K562 (cell line): ENCODE data around the gene APC2.

Experiments
- BRCA1 ChIP-seq, 2 experiments: fragments of 450-650 bp in 1 of 2; sonication (generic) in 1 of 2; formaldehyde crosslinking in 1 of 2; IDR thresholded peaks; 2 replicates each; pipeline versions ENCODE4 v1.5.0 to v1.6.1; 2017 to 2020; ENCODE audit warnings: mild to moderate bottlenecking in 1 of 2, missing genetic modification reagents in 1 of 2
- CHD2 ChIP-seq: IDR thresholded peaks from 2 replicates; pipeline ENCODE4 v1.6.1; 2011; ENCODE audit warnings: low read depth, low read length
- ESRRA ChIP-seq: fragments of 450-650 bp; IDR thresholded peaks from 2 replicates; pipeline ENCODE4 v1.6.1; 2014; ENCODE audit warnings: low read depth, mild to moderate bottlenecking, moderate library complexity, borderline replicate concordance
- EZH2 ChIP-seq: IDR thresholded peaks from 2 replicates; pipeline ENCODE4 v1.6.1; 2012; ENCODE audit warnings: low read depth, mild to moderate bottlenecking, inconsistent platforms, low read length, borderline replicate concordance
- MLX ChIP-seq, 2 experiments: fragments of 450-650 bp in 1 of 2; sonication (generic) in 1 of 2; formaldehyde crosslinking; conservative IDR thresholded peaks; 2 replicates each; pipeline versions ENCODE4 v1.4.0 to v1.8.1; 2020 to 2022; ENCODE audit warnings: mild to moderate bottlenecking in 1 of 2, missing genetic modification reagents in 1 of 2
- NCOA4 ChIP-seq: fragments of 450-650 bp; IDR thresholded peaks from 2 replicates; pipeline ENCODE4 v1.6.1; 2018; ENCODE audit warnings: mild to moderate bottlenecking; ENCODE audit not compliant: partially characterized antibody
- NFYB ChIP-seq: IDR thresholded peaks from 2 replicates; pipeline ENCODE4 v1.6.1; 2011; ENCODE audit warnings: mild to moderate bottlenecking, moderate library complexity; ENCODE audit not compliant: insufficient read length; ENCODE audit errors: extremely low read depth
- PATZ1 ChIP-seq: fragments of 250-450 bp; sonication (Bioruptor Pico); IDR thresholded peaks from 2 replicates; pipeline ENCODE4 v1.5.0; 2020; ENCODE audit warnings: mild to moderate bottlenecking, borderline replicate concordance
- RFX1 ChIP-seq: fragments of 450-650 bp; IDR thresholded peaks from 2 replicates; pipeline ENCODE4 v1.6.1; 2016; ENCODE audit warnings: mild to moderate bottlenecking, moderate library complexity
- TOE1 ChIP-seq, 2 experiments: fragments of 450-650 bp in 1 of 2; sonication (generic) in 1 of 2; formaldehyde crosslinking in 1 of 2; IDR thresholded peaks; 2 replicates each; pipeline versions ENCODE4 v1.7.1 to v1.8.0; 2016 to 2022; ENCODE audit warnings: borderline replicate concordance in 2 of 2, mild to moderate bottlenecking in 2 of 2, antibody characterized with exemption in 1 of 2, inconsistent platforms in 1 of 2, low read depth in 1 of 2, missing genetic modification reagents in 1 of 2, moderate library complexity in 1 of 2
- ZBTB33 ChIP-seq: sonication (generic); formaldehyde crosslinking; IDR thresholded peaks from 2 replicates; pipeline ENCODE4 v1.8.1; 2023; ENCODE audit warnings: mild to moderate bottlenecking, missing genetic modification reagents
- ZNF134 ChIP-seq: fragments of 250-450 bp; sonication (Bioruptor Pico); conservative IDR thresholded peaks from 2 replicates; pipeline ENCODE4 v1.4.0; 2020
- ZZZ3 ChIP-seq: fragments of 450-650 bp; IDR thresholded peaks from 2 replicates; pipeline ENCODE4 v1.6.1; 2016; ENCODE audit warnings: antibody characterized with exemption, mild to moderate bottlenecking, moderate library complexity

GRCh38 chr19:1516395-1516753 lies 66.5 kb downstream of the APC2 start:
- TF ChIP-seq CHD2: no peak
- no peak for TF ChIP-seq RFX1
- peak; percentile 75 for TF ChIP-seq NFYB
- no peak for TF ChIP-seq EZH2
- no peak for TF ChIP-seq NCOA4
- no peak for TF ChIP-seq ZNF134 (CRISPR knock-in tag)
- TF ChIP-seq PATZ1 (CRISPR knock-in tag): no peak
- no peak for TF ChIP-seq ZZZ3
- no peak for TF ChIP-seq ESRRA
- no peak for TF ChIP-seq MLX (CRISPR knock-in tag; conservative IDR thresholded peaks at IDR 0.05)
- TF ChIP-seq TOE1 (IDR thresholded peaks at IDR 0.05; ENCODE audit: borderline replicate concordance): no peak
- no peak for TF ChIP-seq TOE1 (CRISPR knock-in tag; IDR thresholded peaks at IDR 0.05; ENCODE audit: borderline replicate concordance, low read depth)
- no peak for TF ChIP-seq ZBTB33 (CRISPR knock-in tag)
- TF ChIP-seq BRCA1 (IDR thresholded peaks at IDR 0.05): no peak
- TF ChIP-seq BRCA1 (CRISPR knock-in tag; IDR thresholded peaks at IDR 0.05): no peak
